B cell (primary cell): ENCODE measurements around the gene TNPO2. TPM values are rescaled to one million over a fixed set of nuclear protein-coding genes. Genes with fewer than 3 reads are reported as not detected.
A peak's percentile ranks its signal among the peaks of the same experiment; 100 is the strongest.

Experiments
- ATAC-seq: fragments of 200-7000 bp; cut with Tn5 transposase; one replicate; pipeline ENCODE4 v1.10.0; 2021; ENCODE audit warnings: low read depth, mild to moderate bottlenecking, moderate number of reproducible peaks, moderate library complexity
- CTCF ChIA-PET: fragments of 350-600 bp; sonication (Branson Sonifier 250); formaldehyde crosslinking; loops from one replicate; lab custom pipeline; 2021; ENCODE audit warnings: antibody characterized with exemption, inconsistent platforms; lab: Charles Lee
- POLR2A ChIA-PET: fragments of 350-600 bp; sonication (Branson Sonifier 250); formaldehyde crosslinking; loops from one replicate; lab custom pipeline; 2021; ENCODE audit warnings: antibody characterized with exemption; lab: Charles Lee
- DNase-seq: peaks from one replicate; pipeline ENCODE4 v3.0.0; 2013
- H2AFZ ChIP-seq: 2 replicates; pipeline ENCODE4 v1.6.1; 2012; ENCODE audit warnings: mild to moderate bottlenecking, low read depth, low read length; ENCODE audit not compliant: insufficient read depth, poor library complexity, severe bottlenecking
- H3K27ac ChIP-seq, 2 donors: 1 replicate in 1 of 2; 2 replicates in 1 of 2; pipeline ENCODE4 v1.5.1; 2012 to 2013; ENCODE audit warnings: low read length in 2 of 2, mild to moderate bottlenecking in 2 of 2, moderate library complexity in 1 of 2
- H3K27me3 ChIP-seq, 4 experiments: fragments of 200-600 bp in 1 of 4; sonication (generic) in 1 of 4; replicated peaks in 1 of 4; 1 replicate in 2 of 4; 2 replicates in 2 of 4; pipeline versions ENCODE4 v1.6.1 to v1.7.0; 2013 to 2016; ENCODE audit warnings: low read length in 3 of 4, mild to moderate bottlenecking in 2 of 4, mixed read lengths in 1 of 4, moderate library complexity in 1 of 4; ENCODE audit not compliant: insufficient read depth in 4 of 4, control insufficient read depth in 3 of 4; ENCODE audit errors: control extremely low read depth in 1 of 4
- H3K36me3 ChIP-seq, 2 experiments: replicated peaks in 1 of 2; 1 replicate in 1 of 2; 2 replicates in 1 of 2; pipeline versions ENCODE4 v1.6.1 to v1.7.1; 2013; ENCODE audit warnings: low read length in 1 of 2; ENCODE audit not compliant: insufficient read depth in 2 of 2, control insufficient read depth in 1 of 2; ENCODE audit errors: control extremely low read depth in 1 of 2, extremely low read depth in 1 of 2
- H3K4me1 ChIP-seq, 2 donors: fragments of 200-600 bp in 1 of 2; sonication (generic) in 1 of 2; 1 replicate in 1 of 2; 2 replicates in 1 of 2; pipeline versions ENCODE4 v1.5.1 to v1.6.1; 2013 to 2017; ENCODE audit warnings: low read length in 2 of 2; ENCODE audit not compliant: control insufficient read depth in 2 of 2, insufficient read depth in 2 of 2
- H3K4me2 ChIP-seq: replicated peaks from 2 replicates; pipeline ENCODE3; 2012; ENCODE audit warnings: mild to moderate bottlenecking, low read depth, low read length; ENCODE audit not compliant: poor library complexity, severe bottlenecking
- H3K4me3 ChIP-seq, 5 experiments: fragments of 200-600 bp in 1 of 5; sonication (generic) in 1 of 5; 1 replicate in 3 of 5; 2 replicates in 2 of 5; pipeline versions ENCODE4 v1.5.1 to v1.7.0; 2011 to 2016; ENCODE audit warnings: low read length in 4 of 5, mild to moderate bottlenecking in 4 of 5, low read depth in 2 of 5, control low read depth in 1 of 5, moderate library complexity in 1 of 5; ENCODE audit not compliant: insufficient read depth in 1 of 5; ENCODE audit errors: control extremely low read depth in 1 of 5, extremely low read depth in 1 of 5
- H3K79me2 ChIP-seq: fragments of 200-600 bp; sonication (generic); one replicate; pipeline ENCODE4 v1.6.0; 2016; ENCODE audit warnings: low read length; ENCODE audit not compliant: control insufficient read depth, insufficient read depth
- H3K9ac ChIP-seq: fragments of 200-600 bp; sonication (generic); 2 replicates; pipeline ENCODE4 v1.6.1; 2017; ENCODE audit warnings: mild to moderate bottlenecking, low read length, moderate library complexity
- H3K9me3 ChIP-seq, 3 donors: one replicate each; pipeline versions ENCODE4 v1.6.1 to v1.7.1; 2013; ENCODE audit warnings: low read length in 2 of 3; ENCODE audit not compliant: control insufficient read depth in 2 of 3, insufficient read depth in 1 of 3; ENCODE audit errors: control extremely low read depth in 1 of 3
- H4K20me1 ChIP-seq: 2 replicates; pipeline ENCODE4 v1.6.0; 2012; ENCODE audit warnings: mild to moderate bottlenecking, low read length; ENCODE audit not compliant: insufficient read depth, control insufficient read depth, poor library complexity, severe bottlenecking
- H3K27ac Mint-ChIP-seq: one replicate; pipeline ENCODE4 v1.8.0; 2021; ENCODE audit warnings: mixed read lengths
- H3K27me3 Mint-ChIP-seq: one replicate; pipeline ENCODE4 v1.8.0; 2021; ENCODE audit warnings: mixed read lengths
- H3K4me1 Mint-ChIP-seq: one replicate; pipeline ENCODE4 v1.8.0; 2021; ENCODE audit warnings: mixed read lengths
- H3K4me3 Mint-ChIP-seq: one replicate; pipeline ENCODE4 v1.8.0; 2021; ENCODE audit warnings: mixed read lengths
- H3K9me3 Mint-ChIP-seq: one replicate; pipeline ENCODE4 v1.8.0; 2022; ENCODE audit warnings: mixed read lengths; ENCODE audit not compliant: insufficient read depth
- EZH2 ChIP-seq: IDR thresholded peaks from 2 replicates; pipeline ENCODE4 v1.6.1; 2012; ENCODE audit warnings: borderline replicate concordance, low read depth, mild to moderate bottlenecking, moderate library complexity, low read length; ENCODE audit not compliant: insufficient read depth, poor library complexity, severe bottlenecking
- WGBS: methylation state at CpG from one replicate; pipeline ENCODE4 v1.1.5; 2013; ENCODE audit warnings: missing lambda C conversion rate; ENCODE audit not compliant: insufficient coverage; 5-methylcytosine and 5-hydroxymethylcytosine counted together
- intact Hi-C: fragments of 100-400 bp; cut with micrococcal nuclease; formaldehyde crosslinking; loops from one replicate; pipeline ENCODE4 v1.10.0; 2022
- polyA plus RNA-seq: library from polyadenylated mRNA; depleted of rRNA; stranded (reverse); fragments of >200 nt; gene quantifications from 2 replicates; pipeline ENCODE4 v1.2.3, GENCODE V29; 2012
- total RNA-seq, 2 donors: library from RNA; stranded (reverse); fragments of 120-200 nt in 1 of 2; gene quantifications; 1 replicate in 1 of 2; 2 replicates in 1 of 2; pipeline versions ENCODE4 v1.2.3 to v1.2.4, GENCODE V29; 2013 to 2022
- TF ChIP-seq, protein P1 (sequence below): fragments of 200-600 bp; IDR thresholded peaks from one replicate; pipeline ENCODE4 v1.8.0; 2022; ENCODE audit warnings: antibody characterized with exemption, mild to moderate bottlenecking

Gene TNPO2
- total and polyA plus RNA-seq, 2 donors (not counting 1 experiment from before 2014, with no cell fraction given): 73.7 to 85.6 TPM

DNA sequence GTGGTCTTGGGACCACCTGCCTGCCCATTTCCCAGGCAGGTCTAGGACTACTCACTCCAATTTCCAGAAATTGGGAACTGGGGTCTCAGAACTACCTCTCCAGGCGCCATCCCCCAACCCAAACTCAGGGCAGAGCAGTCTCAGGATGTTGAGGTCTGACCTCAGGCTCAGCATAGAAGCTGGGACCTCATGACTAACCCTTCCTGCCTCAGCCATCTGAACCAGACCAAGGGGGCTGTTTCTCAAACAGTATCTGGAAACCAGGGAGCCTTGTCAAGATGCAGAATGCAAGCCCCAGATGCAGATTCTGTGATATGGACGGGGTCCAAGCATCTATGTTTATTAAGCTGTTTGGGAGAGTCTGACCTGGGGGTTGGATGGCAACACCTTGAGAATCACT, 28.6 kb downstream of the TNPO2 start:
- POLR2A ChIA-PET: interaction anchor here (0.6 to 2.6 kb wide), 3 partner anchors 13 to 28 kb away, joined by 4 to 12 read pairs (median 8); partner anchors contain the start of gene DHPS
- Mint-ChIP-seq H3K9me3 (no peaks in the 10 kb centered on the region), H3K27ac (no peak overlapping the region), H3K27me3 (no peaks in the 10 kb centered on the region), H3K4me1 (peaks cover 10% of the 10 kb centered on the region), H3K4me3 (peak overlapping the region; percentile 41)
- no peaks in the 10 kb centered on the region for H4K20me1 ChIP-seq
- no peak overlapping the region for H3K4me3 ChIP-seq
- no peaks in the 10 kb centered on the region for H3K27me3 ChIP-seq
- no peaks in the 10 kb centered on the region for H3K79me2 ChIP-seq
- TF ChIP-seq, protein P1, sequence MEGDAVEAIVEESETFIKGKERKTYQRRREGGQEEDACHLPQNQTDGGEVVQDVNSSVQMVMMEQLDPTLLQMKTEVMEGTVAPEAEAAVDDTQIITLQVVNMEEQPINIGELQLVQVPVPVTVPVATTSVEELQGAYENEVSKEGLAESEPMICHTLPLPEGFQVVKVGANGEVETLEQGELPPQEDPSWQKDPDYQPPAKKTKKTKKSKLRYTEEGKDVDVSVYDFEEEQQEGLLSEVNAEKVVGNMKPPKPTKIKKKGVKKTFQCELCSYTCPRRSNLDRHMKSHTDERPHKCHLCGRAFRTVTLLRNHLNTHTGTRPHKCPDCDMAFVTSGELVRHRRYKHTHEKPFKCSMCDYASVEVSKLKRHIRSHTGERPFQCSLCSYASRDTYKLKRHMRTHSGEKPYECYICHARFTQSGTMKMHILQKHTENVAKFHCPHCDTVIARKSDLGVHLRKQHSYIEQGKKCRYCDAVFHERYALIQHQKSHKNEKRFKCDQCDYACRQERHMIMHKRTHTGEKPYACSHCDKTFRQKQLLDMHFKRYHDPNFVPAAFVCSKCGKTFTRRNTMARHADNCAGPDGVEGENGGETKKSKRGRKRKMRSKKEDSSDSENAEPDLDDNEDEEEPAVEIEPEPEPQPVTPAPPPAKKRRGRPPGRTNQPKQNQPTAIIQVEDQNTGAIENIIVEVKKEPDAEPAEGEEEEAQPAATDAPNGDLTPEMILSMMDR: no peak
- TF ChIP-seq EZH2: no peak
- H3K4me2 ChIP-seq: no peak overlapping the region
- H3K9me3 ChIP-seq: no peaks in the 10 kb centered on the region
- no peak for DNase-seq
- CTCF ChIA-PET: interaction anchor here (0.6 to 3.5 kb wide), 5 partner anchors 18 to 131 kb away, joined by 3 to 16 read pairs (median 4); no protein-coding TSS in a partner anchor
- H3K9ac ChIP-seq: no peak overlapping the region
- peaks cover 13 to 17% of the 10 kb centered on the region in 2 donors for H3K4me1 ChIP-seq
- 82% methylated on average over 2 of the region's 2 CpGs for WGBS
- H3K27ac ChIP-seq: no peak overlapping the region
- no peak overlapping the region for H2AFZ ChIP-seq
- no peaks in the 10 kb centered on the region for H3K36me3 ChIP-seq
- ATAC-seq: no peak
- intact Hi-C loops: no loop called here

GRCh38 chr19:12694641-12695040, 29.1 kb downstream of the TNPO2 start:
- DNase-seq (no peak), ATAC-seq (no peak)
- POLR2A ChIA-PET: interaction anchor here (0.6 to 1.4 kb wide), 2 partner anchors 13 to 28 kb away, joined by 4 to 8 read pairs; no protein-coding TSS in a partner anchor
- no peaks in the 10 kb centered on the region for H3K36me3 ChIP-seq
- H2AFZ ChIP-seq: no peak overlapping the region
- Mint-ChIP-seq H3K9me3 (no peaks in the 10 kb centered on the region), H3K27me3 (no peaks in the 10 kb centered on the region), H3K4me3 (no peak overlapping the region), H3K27ac (no peak overlapping the region), H3K4me1 (peaks cover 10% of the 10 kb centered on the region)
- no peaks in the 10 kb centered on the region for H3K9me3 ChIP-seq
- TF ChIP-seq, protein P1: no peak
- no peak for TF ChIP-seq EZH2
- peaks cover 13 to 17% of the 10 kb centered on the region in 2 donors for H3K4me1 ChIP-seq
- WGBS: 94% methylated on average over 16 of the region's 16 CpGs
- no peak overlapping the region for H3K4me2 ChIP-seq
- no peaks in the 10 kb centered on the region for H3K27me3 ChIP-seq
- H4K20me1 ChIP-seq: no peaks in the 10 kb centered on the region
- H3K27ac ChIP-seq: no peak overlapping the region
- H3K9ac ChIP-seq: no peak overlapping the region
- intact Hi-C loops: no loop called here
- no peaks in the 10 kb centered on the region for H3K79me2 ChIP-seq
- no peak overlapping the region for H3K4me3 ChIP-seq
- CTCF ChIA-PET: interaction anchor here (0.5 to 3.5 kb wide), 2 partner anchors 17 to 69 kb away, joined by 5 to 16 read pairs; no protein-coding TSS in a partner anchor
